Measurements from ENCODE around the gene CCL3. TPM values are rescaled to one million over a fixed set of nuclear protein-coding genes. Genes with fewer than 3 reads are reported as not detected.

Gene CCL3
- total and polyA plus RNA-seq, 2 donors (not counting 3 experiments of a cell fraction or from before 2014, with no cell fraction given), result not detected

GRCh38 chr17:36059406-36059805 lies 30.5 kb downstream of the CCL3 start:
- no TSS peak for BruUV-seq (replicated peaks)
- Histone ChIP-seq H3K4me1 (ENCODE audit: control insufficient read depth, extremely low read depth, insufficient read depth, low read length) (no peaks in the 10 kb centered on the region), H3K4me3 (replicated peaks in 1 of 3; ENCODE audit: insufficient read depth in 1 of 3, low read depth in 1 of 3, low read length in 3 of 3) (no peak overlapping the region), H3K27ac (ENCODE audit: insufficient read depth, low read depth, low read length) (no peak overlapping the region), H4K20me1 (replicated peaks; ENCODE audit: control insufficient read depth, extremely low read depth, insufficient read depth, low read length) (no peaks in the 10 kb centered on the region), H3K27me3 (ENCODE audit: control insufficient read depth in 2 of 2, insufficient read depth in 2 of 2, low read length in 2 of 2) (peaks cover 0 to 4% of the 10 kb centered on the region in 2 experiments), H2AFZ (ENCODE audit: low read depth, low read length) (no peak overlapping the region), H3K9me3 (replicated peaks; ENCODE audit: control insufficient read depth, insufficient read depth, low read length) (no peaks in the 10 kb centered on the region), H3K4me2 (ENCODE audit: insufficient read depth, low read length) (no peak overlapping the region), H3K79me2 (ENCODE audit: control insufficient read depth, insufficient read depth, low read length) (no peaks in the 10 kb centered on the region), H3K36me3 (ENCODE audit: control insufficient read depth in 2 of 2, extremely low read depth in 1 of 2, insufficient read depth in 2 of 2, low read length in 2 of 2) (no peaks in the 10 kb centered on the region), H3K9me1 (replicated peaks; ENCODE audit: control insufficient read depth, extremely low read depth, insufficient read depth, low read length) (no peaks in the 10 kb centered on the region), H3K9ac (replicated peaks; ENCODE audit: extremely low read depth, insufficient read depth, low read length) (no peak overlapping the region)
- dilution Hi-C loops (cut with MboI; ENCODE audit: extremely low pct_ligation_motif_present, low sequenced_read_pairs) (no loop called here), intact Hi-C loops (cut with micrococcal nuclease) (no loop called here)
- ChIA-PET POLR2A (no interaction called here), CTCF (interaction anchor here (2.5 kb wide), 1 partner anchor 12 kb away, joined by 13 read pairs; no protein-coding TSS in a partner anchor)
- DNase-seq (ENCODE audit: low read depth, low spot score) (no peak), FAIRE-seq (no peak)
- TF ChIP-seq POLR2A (IDR thresholded peaks at IDR 0.05; ENCODE audit: low read depth, low read length) (no peak), POLR2AphosphoS5 (IDR thresholded peaks at IDR 0.05; ENCODE audit: insufficient read depth, low read depth, low read length) (no peak), MYC (IDR thresholded peaks at IDR 0.05; ENCODE audit: low read depth, low read length) (no peak), JUN (IDR thresholded peaks at IDR 0.05; ENCODE audit: borderline replicate concordance, insufficient read depth, insufficient read length, low read depth) (no peak), GATA2 (IDR thresholded peaks at IDR 0.05; ENCODE audit: insufficient read depth, insufficient read length, low read depth, low read length) (no peak), EZH2 (IDR thresholded peaks at IDR 0.05; ENCODE audit: borderline replicate concordance, low read depth, low read length, severe bottlenecking) (no peak), CTCF (IDR thresholded peaks at IDR 0.05; ENCODE audit: extremely low read depth in 1 of 2, insufficient read depth in 1 of 2, low read depth in 1 of 2, low read length in 2 of 2) (no peak), FOS (IDR thresholded peaks at IDR 0.05; ENCODE audit: borderline replicate concordance, insufficient read depth, low read length) (no peak)
